Esophagus muscularis mucosa (tissue), 4 donors: Measurements from ENCODE around the gene PTCHD1. TPM values are rescaled to one million over a fixed set of nuclear protein-coding genes. Genes with fewer than 3 reads are reported as not detected.

ENCODE experiments used
- DNase-seq: peaks from one replicate; pipeline ENCODE4 v3.0.0-alpha.2; 2017; ENCODE audit errors: extremely low spot score
- H3K27ac ChIP-seq, 4 donors: fragments of 200-600 bp; sonication (generic); replicated peaks in 1 of 4; 1 replicate in 3 of 4; 2 replicates in 1 of 4; pipeline ENCODE4 v1.5.1; 2016 to 2019; ENCODE audit warnings: mild to moderate bottlenecking in 1 of 4
- H3K27me3 ChIP-seq, 4 donors: fragments of 200-600 bp; sonication (generic); one replicate each; pipeline versions ENCODE4 v1.5.1 to v1.6.0; 2016 to 2019
- H3K36me3 ChIP-seq, 4 donors: fragments of 200-600 bp; sonication (generic); one replicate each; pipeline ENCODE4 v1.5.1; 2016 to 2019
- H3K4me1 ChIP-seq, 4 donors: fragments of 200-600 bp; sonication (generic); one replicate each; pipeline ENCODE4 v1.5.1; 2016 to 2019
- H3K4me3 ChIP-seq, 4 donors: fragments of 200-600 bp; sonication (generic); 1 replicate in 2 of 4; 2 replicates in 2 of 4; pipeline ENCODE4 v1.5.1; 2016 to 2019; ENCODE audit warnings: mild to moderate bottlenecking in 4 of 4, moderate library complexity in 1 of 4
- H3K9me3 ChIP-seq, 4 donors: fragments of 200-600 bp; sonication (generic); 1 replicate in 3 of 4; 2 replicates in 1 of 4; pipeline ENCODE4 v1.5.1; 2016 to 2019
- EP300 ChIP-seq: sonication (generic); formaldehyde crosslinking; IDR thresholded peaks from one replicate; pipeline ENCODE4 v1.6.1; 2017; ENCODE audit warnings: antibody characterized with exemption
- POLR2A ChIP-seq: fragments of 450-650 bp; IDR thresholded peaks from one replicate; pipeline ENCODE4 v1.6.1; 2017; ENCODE audit warnings: antibody characterized with exemption, moderate library complexity, mild to moderate bottlenecking, low read depth
- POLR2AphosphoS5 ChIP-seq, 2 donors: sonication (generic); formaldehyde crosslinking; IDR thresholded peaks; one replicate each; pipeline ENCODE4 v1.6.1; 2017; ENCODE audit warnings: antibody characterized with exemption in 2 of 2
- WGBS: methylation state at CpG from one replicate; pipeline ENCODE4 v1.1.5; 2018; 5-methylcytosine and 5-hydroxymethylcytosine counted together
- intact Hi-C: fragments of 100-400 bp; cut with DNase I; formaldehyde crosslinking; loops from one replicate; pipeline ENCODE4 v1.15.1; 2023
- total RNA-seq, 4 donors: library from RNA; depleted of rRNA; stranded (reverse); fragments of >200 nt; gene quantifications; one replicate each; pipeline versions ENCODE4 v1.1.0 to v1.2.1, GENCODE V29; 2016
- TF ChIP-seq, protein P1 (sequence below), 3 experiments: fragments of 200-600 bp in 2 of 3; fragments of 450-650 bp in 1 of 3; sonication (generic) in 2 of 3; IDR thresholded peaks; one replicate each; pipeline ENCODE4 v1.5.1; 2017 to 2019; ENCODE audit warnings: antibody characterized with exemption in 3 of 3, mild to moderate bottlenecking in 2 of 3, moderate library complexity in 1 of 3

PTCHD1 gene
- 1 to 10 TPM; 5.8 to 9.1 (median 8.0) TPM for total RNA-seq

DNA sequence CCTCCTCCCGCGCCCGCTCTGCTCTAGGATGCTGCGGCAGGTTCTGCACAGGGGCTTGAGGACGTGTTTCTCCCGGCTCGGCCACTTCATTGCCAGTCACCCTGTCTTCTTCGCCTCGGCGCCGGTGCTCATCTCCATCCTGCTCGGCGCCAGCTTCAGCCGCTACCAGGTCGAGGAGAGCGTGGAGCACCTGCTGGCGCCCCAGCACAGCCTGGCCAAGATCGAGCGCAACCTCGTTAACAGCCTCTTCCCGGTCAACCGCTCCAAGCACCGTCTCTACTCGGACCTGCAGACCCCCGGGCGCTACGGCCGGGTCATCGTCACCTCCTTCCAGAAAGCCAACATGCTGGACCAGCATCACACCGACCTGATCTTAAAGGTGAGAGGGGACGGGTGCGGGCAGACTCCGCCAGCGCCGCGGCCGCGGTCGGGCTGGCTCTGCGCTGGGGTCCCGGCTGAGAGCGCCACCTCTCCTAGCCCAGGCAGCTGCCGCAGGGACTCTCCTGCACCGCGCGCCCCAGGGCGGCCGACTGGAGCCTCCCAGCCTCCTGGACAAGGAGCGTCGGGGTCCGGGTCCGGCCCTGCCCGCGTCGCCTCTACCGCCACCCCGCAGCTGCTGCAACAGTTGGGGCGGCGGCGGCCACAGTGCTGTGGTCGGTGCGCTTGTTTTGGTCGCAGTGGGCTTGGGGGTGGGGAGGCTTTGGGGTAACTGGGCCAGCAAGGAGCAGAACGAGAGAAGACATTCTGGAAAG lies at the start of gene PTCHD1:
Gene PTCHD1, plus strand, starts transcription at position 2 of the 752 bp plus-strand sequence. Its CDS starts 27 bp downstream, at position 29.
- Histone ChIP-seq H3K4me3 (peak within 1 kb of the TSS; percentile 49 to 62 (median 52)), H3K9me3 (no peaks in the 10 kb centered on the region), H3K36me3 (no peaks in the 10 kb centered on the region), H3K4me1 (peaks cover 5 to 28% (median 24%) of the 10 kb centered on the region in 4 donors), H3K27me3 (peaks cover 0 to 29% (median 2%) of the 10 kb centered on the region in 4 donors), H3K27ac (peak within 1 kb of the TSS; percentile 27 to 65 (median 50))
- intact Hi-C loops = no loop called here
- 36% methylated on average over 20 of the region's 64 CpGs for WGBS
- no peak for TF ChIP-seq POLR2AphosphoS5 (IDR thresholded peaks at IDR 0.05)
- TF ChIP-seq, protein P1, sequence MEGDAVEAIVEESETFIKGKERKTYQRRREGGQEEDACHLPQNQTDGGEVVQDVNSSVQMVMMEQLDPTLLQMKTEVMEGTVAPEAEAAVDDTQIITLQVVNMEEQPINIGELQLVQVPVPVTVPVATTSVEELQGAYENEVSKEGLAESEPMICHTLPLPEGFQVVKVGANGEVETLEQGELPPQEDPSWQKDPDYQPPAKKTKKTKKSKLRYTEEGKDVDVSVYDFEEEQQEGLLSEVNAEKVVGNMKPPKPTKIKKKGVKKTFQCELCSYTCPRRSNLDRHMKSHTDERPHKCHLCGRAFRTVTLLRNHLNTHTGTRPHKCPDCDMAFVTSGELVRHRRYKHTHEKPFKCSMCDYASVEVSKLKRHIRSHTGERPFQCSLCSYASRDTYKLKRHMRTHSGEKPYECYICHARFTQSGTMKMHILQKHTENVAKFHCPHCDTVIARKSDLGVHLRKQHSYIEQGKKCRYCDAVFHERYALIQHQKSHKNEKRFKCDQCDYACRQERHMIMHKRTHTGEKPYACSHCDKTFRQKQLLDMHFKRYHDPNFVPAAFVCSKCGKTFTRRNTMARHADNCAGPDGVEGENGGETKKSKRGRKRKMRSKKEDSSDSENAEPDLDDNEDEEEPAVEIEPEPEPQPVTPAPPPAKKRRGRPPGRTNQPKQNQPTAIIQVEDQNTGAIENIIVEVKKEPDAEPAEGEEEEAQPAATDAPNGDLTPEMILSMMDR (IDR thresholded peaks at IDR 0.05) = no peak
- no peak for TF ChIP-seq POLR2A
- no peak for TF ChIP-seq EP300
- no peak for DNase-seq

DNA sequence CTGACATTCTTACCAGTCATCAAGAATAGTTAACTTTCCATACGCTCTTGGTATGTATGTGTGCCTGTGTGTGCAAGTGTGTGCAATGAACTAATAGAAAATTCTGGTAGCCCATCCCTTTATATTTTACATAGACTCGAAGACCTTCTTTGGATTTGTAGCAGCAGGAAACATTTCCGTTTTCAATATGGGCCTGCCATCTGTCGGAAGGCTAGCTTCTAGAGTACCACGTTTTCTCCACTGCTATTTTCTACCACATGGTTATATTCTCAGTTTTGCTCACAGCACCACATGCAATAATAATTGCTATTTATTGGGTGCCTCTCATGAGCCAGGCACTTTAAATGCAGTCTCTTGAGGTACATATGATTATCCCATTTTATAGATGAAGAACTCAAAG lies 47.9 kb upstream of the PTCHD1 start:
- intact Hi-C loops = no loop called here
- DNase-seq = no peak
- TF ChIP-seq EP300 (no peak), POLR2AphosphoS5 (IDR thresholded peaks at IDR 0.05) (no peak), POLR2A (no peak)
- TF ChIP-seq, protein P1 (IDR thresholded peaks at IDR 0.05) = no peak
- H3K36me3 ChIP-seq = no peaks in the 10 kb centered on the region
- 83% methylated on average over 5 of the region's 5 CpGs for WGBS
- no peaks in the 10 kb centered on the region for H3K27me3 ChIP-seq
- no peak overlapping the region for H3K27ac ChIP-seq
- H3K4me1 ChIP-seq = no peaks in the 10 kb centered on the region
- no peak overlapping the region for H3K4me3 ChIP-seq
- H3K9me3 ChIP-seq = no peaks in the 10 kb centered on the region

DNA sequence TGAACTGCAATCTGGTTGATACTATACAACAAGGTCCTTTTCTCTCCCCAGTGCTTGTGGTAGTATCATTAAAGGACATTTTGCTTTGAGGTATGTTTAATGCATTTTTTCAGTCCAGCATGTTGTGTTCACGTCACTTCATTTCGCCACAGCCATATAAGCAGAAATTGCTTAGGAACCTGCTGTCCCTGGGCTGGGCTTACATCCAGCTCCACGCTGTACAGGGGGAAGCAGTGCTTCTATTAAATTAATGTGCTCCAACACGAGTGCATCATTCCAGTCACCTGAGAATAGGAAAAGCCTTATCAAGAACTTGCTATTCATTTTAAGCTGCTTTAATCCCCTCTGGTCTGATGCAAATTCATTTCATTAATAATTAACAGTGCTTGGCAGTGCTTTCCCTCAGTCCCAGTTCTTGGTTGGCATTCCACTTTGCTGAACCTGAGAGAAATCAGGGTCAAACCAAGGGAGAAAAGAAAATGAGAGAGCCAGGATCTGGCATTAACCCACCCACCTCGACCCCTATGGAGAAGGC lies 47.4 kb upstream of the PTCHD1 start:
- intact Hi-C loops = no loop called here
- no peaks in the 10 kb centered on the region for H3K36me3 ChIP-seq
- no peak for DNase-seq
- 69% methylated on average over 5 of the region's 5 CpGs for WGBS
- H3K27ac ChIP-seq = no peak overlapping the region
- no peaks in the 10 kb centered on the region for H3K9me3 ChIP-seq
- no peak overlapping the region for H3K4me3 ChIP-seq
- TF ChIP-seq, protein P1 (IDR thresholded peaks at IDR 0.05) = no peak
- TF ChIP-seq POLR2A = no peak
- no peak for TF ChIP-seq POLR2AphosphoS5 (IDR thresholded peaks at IDR 0.05)
- no peak for TF ChIP-seq EP300
- no peaks in the 10 kb centered on the region for H3K27me3 ChIP-seq
- no peaks in the 10 kb centered on the region for H3K4me1 ChIP-seq

DNA sequence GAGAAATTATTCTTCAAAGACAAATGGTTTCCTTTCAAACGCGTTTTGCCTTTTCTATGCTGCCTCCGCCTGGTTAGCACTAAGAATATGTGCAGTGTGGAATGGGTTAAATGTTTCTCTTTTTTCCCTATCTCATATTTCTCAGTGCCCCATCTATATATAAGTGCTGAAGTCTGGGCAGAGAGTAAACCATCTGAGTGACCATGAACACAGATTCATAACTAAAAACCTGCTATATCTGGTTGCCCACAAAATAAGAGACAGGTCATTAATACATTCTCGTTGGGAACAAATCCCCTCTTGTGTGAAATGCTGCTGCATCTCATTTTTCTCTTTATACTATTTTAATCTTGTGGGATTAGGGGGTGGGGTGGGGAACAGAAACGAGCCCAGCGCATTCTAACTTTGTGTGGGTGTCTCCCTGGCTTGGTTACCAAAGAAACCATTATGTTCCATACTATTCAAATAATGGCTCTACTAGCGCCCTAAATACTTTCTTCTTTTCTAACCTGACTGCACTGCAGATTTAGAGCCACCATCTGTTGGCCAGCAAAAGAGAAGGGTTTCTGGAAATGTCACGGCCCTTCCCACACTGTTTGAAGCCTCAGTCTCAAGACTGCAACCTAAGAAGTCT lies 42.2 kb upstream of the PTCHD1 start:
- intact Hi-C loops = no loop called here
- Histone ChIP-seq H3K9me3 (no peaks in the 10 kb centered on the region), H3K27ac (no peak overlapping the region), H3K27me3 (no peaks in the 10 kb centered on the region), H3K4me1 (peaks cover 0 to 11% (median 3%) of the 10 kb centered on the region in 4 donors), H3K4me3 (no peak overlapping the region), H3K36me3 (no peaks in the 10 kb centered on the region)
- TF ChIP-seq POLR2AphosphoS5 (IDR thresholded peaks at IDR 0.05) = no peak
- TF ChIP-seq POLR2A = no peak
- TF ChIP-seq EP300 = no peak
- TF ChIP-seq, protein P1 (IDR thresholded peaks at IDR 0.05) = no peak
- DNase-seq = no peak
- WGBS = 64% methylated on average over 8 of the region's 8 CpGs
